MCF 10A (cell line): ENCODE measurements around the gene ITGA6. TPM values are rescaled to one million over a fixed set of nuclear protein-coding genes. Genes with fewer than 3 reads are reported as not detected.

ENCODE experiments used
- BruUV-seq: library from RNA; stranded (reverse); fragments of 400-500 nt; replicated peaks from 2 replicates; lab custom pipeline; 2021; lab: Mats Ljungman, UMichigan
- CTCF ChIA-PET: fragments of 300-600 bp; sonication (Branson Sonifier 250); formaldehyde crosslinking; extraction: SDS; loops from one replicate; lab custom pipeline; 2021; ENCODE audit warnings: antibody characterized with exemption, inconsistent platforms; lab: Yijun Ruan, JAX
- POLR2A ChIA-PET: fragments of 300-600, 350-650 bp; sonication (Branson Sonifier 250); formaldehyde crosslinking; extraction: SDS; loops from one replicate; lab custom pipeline; 2020; ENCODE audit warnings: antibody characterized with exemption, inconsistent platforms; lab: Yijun Ruan, JAX
- DNase-seq: peaks from one replicate; pipeline ENCODE4 v3.0.0-alpha.2; 2018; ENCODE audit not compliant: unreplicated experiment
- H3K27ac Mint-ChIP-seq: one replicate; pipeline ENCODE4 v1.8.0; 2022; ENCODE audit warnings: mild to moderate bottlenecking, low read depth, mixed read lengths; ENCODE audit not compliant: unreplicated experiment
- H3K27me3 Mint-ChIP-seq: one replicate; pipeline ENCODE4 v1.8.0; 2022; ENCODE audit warnings: mixed read lengths; ENCODE audit not compliant: insufficient read depth, unreplicated experiment
- H3K36me3 Mint-ChIP-seq: one replicate; pipeline ENCODE4 v1.8.0; 2022; ENCODE audit warnings: mild to moderate bottlenecking, moderate library complexity, mixed read lengths; ENCODE audit not compliant: insufficient read depth, unreplicated experiment
- H3K4me1 Mint-ChIP-seq: one replicate; pipeline ENCODE4 v1.8.0; 2022; ENCODE audit warnings: mixed read lengths; ENCODE audit not compliant: insufficient read depth, unreplicated experiment
- H3K4me3 Mint-ChIP-seq: one replicate; pipeline ENCODE4 v1.8.0; 2022; ENCODE audit warnings: mild to moderate bottlenecking, moderate library complexity, mixed read lengths; ENCODE audit not compliant: unreplicated experiment
- H3K9me3 Mint-ChIP-seq: one replicate; pipeline ENCODE4 v1.8.0; 2022; ENCODE audit warnings: mixed read lengths; ENCODE audit not compliant: unreplicated experiment
- CTCF ChIP-seq: fragments of 200-600 bp; IDR thresholded peaks from one replicate; pipeline ENCODE4 v1.8.0; 2022; ENCODE audit warnings: antibody characterized with exemption, mild to moderate bottlenecking; ENCODE audit not compliant: unreplicated experiment
- intact Hi-C: fragments of 100-400 bp; cut with micrococcal nuclease; formaldehyde crosslinking; loops from 2 replicates; pipeline ENCODE4 v1.14.1; 2022
- total RNA-seq: library from RNA; stranded (reverse); gene quantifications from 2 replicates; pipeline ENCODE4 v1.2.3, GENCODE V29; 2022

ITGA6 gene
- total RNA-seq, 1 experiment from 2014 or later = 315 TPM

- BruUV-seq = no TSS peak
- Mint-ChIP-seq H3K36me3 (no peaks in the 10 kb centered on the region), H3K4me1 (no peaks in the 10 kb centered on the region), H3K4me3 (no peak overlapping the region), H3K27me3 (no peaks in the 10 kb centered on the region), H3K9me3 (no peaks in the 10 kb centered on the region), H3K27ac (no peak overlapping the region)
- TF ChIP-seq CTCF = no peak
- ChIA-PET POLR2A (interaction anchor here (0.7 to 1.2 kb wide), 2 partner anchors 9 to 17 kb away, joined by 3 read pairs; no protein-coding TSS in a partner anchor), CTCF (interaction anchor here (0.6 to 34.0 kb wide), 2 partner anchors 38 to 191 kb away, joined by 3 to 536 read pairs; no protein-coding TSS in a partner anchor)
- DNase-seq = no peak
- intact Hi-C loops = loop anchor here (10.0 kb wide), 2 partner anchors 138 to 168 kb away; no protein-coding TSS in a partner anchor
Observed at GRCh38 chr2:172423160-172423559, 4.2 kb upstream of the ITGA6 start.

GRCh38 chr2:172425336-172425735 is 2.0 kb upstream of the ITGA6 start:
- intact Hi-C loops = loop anchor here (10.0 kb wide), 2 partner anchors 141 to 171 kb away; no protein-coding TSS in a partner anchor
- no peaks in the 10 kb centered on the region for H3K9me3 Mint-ChIP-seq
- H3K4me1 Mint-ChIP-seq = no peaks in the 10 kb centered on the region

GRCh38 chr2:172426635-172427255 is 641 bp upstream of the ITGA6 start:
- TF ChIP-seq CTCF = no peak
- BruUV-seq = no TSS peak
- intact Hi-C loops = loop anchor here (1.0 to 10.0 kb wide), 3 partner anchors 142 to 254 kb away; no protein-coding TSS in a partner anchor
- Mint-ChIP-seq H3K9me3 (no peaks in the 10 kb centered on the region), H3K4me1 (peaks cover 9% of the 10 kb centered on the region), H3K36me3 (no peaks in the 10 kb centered on the region), H3K4me3 (peak overlapping the region; percentile 86), H3K27ac (peak overlapping the region; percentile 32), H3K27me3 (no peaks in the 10 kb centered on the region)
- POLR2A ChIA-PET = interaction anchor here (0.7 to 11.3 kb wide), 26 partner anchors 8 to 330 kb away, joined by 3 to 553 read pairs (median 5); no protein-coding TSS in a partner anchor
- no peak for DNase-seq
- CTCF ChIA-PET = interaction anchor here (0.5 to 34.0 kb wide), 10 partner anchors 12 to 1137 kb away, joined by 3 to 536 read pairs (median 5); no protein-coding TSS in a partner anchor

More at GRCh38 chr2:172425336-172425735, 2.0 kb upstream of the ITGA6 start:
- Mint-ChIP-seq H3K4me3 (no peak overlapping the region), H3K36me3 (no peaks in the 10 kb centered on the region), H3K27ac (no peak overlapping the region), H3K27me3 (no peaks in the 10 kb centered on the region)
- BruUV-seq = no TSS peak
- ChIA-PET CTCF (interaction anchor here (0.5 to 34.0 kb wide), 6 partner anchors 10 to 837 kb away, joined by 3 to 536 read pairs (median 4); no protein-coding TSS in a partner anchor), POLR2A (interaction anchor here (0.6 to 11.3 kb wide), 7 partner anchors 11 to 138 kb away, joined by 3 to 553 read pairs (median 7); no protein-coding TSS in a partner anchor)
- no peak for DNase-seq
- no peak for TF ChIP-seq CTCF
